PC-3 (cell line): ENCODE results near the gene JPT2. TPM values are rescaled to one million over a fixed set of nuclear protein-coding genes. Genes with fewer than 3 reads are reported as not detected.

Experiments
- ATAC-seq: fragments of 200-7000 bp; cut with Tn5 transposase; 2 replicates; pipeline ENCODE4 v1.9.1; 2020; ENCODE audit warnings: mild to moderate bottlenecking, moderate library complexity
- BruUV-seq: library from RNA; stranded (reverse); fragments of 400-500 nt; replicated peaks from 2 replicates; lab custom pipeline; 2021; lab: Mats Ljungman, UMichigan
- CTCF ChIA-PET: fragments of 300-600 bp; sonication (Branson Sonifier 250); formaldehyde crosslinking; loops from one replicate; lab custom pipeline; 2022; ENCODE audit warnings: antibody characterized with exemption; lab: Charles Lee
- POLR2A ChIA-PET: fragments of 300-600 bp; sonication (Branson Sonifier 250); formaldehyde crosslinking; loops from one replicate; lab custom pipeline; 2022; ENCODE audit warnings: antibody characterized with exemption; ENCODE audit not compliant: unreplicated experiment; lab: Charles Lee
- DNase-seq: peaks from one replicate; pipeline ENCODE4 v3.0.0-alpha.2; 2015
- H2AFZ ChIP-seq: fragments of 300-600 bp; sonication (generic); 2 replicates; pipeline ENCODE4 v1.6.0; 2016; ENCODE audit warnings: antibody characterized with exemption, low read length
- H3F3A ChIP-seq: fragments of 300-600 bp; sonication (generic); one replicate; pipeline ENCODE4 v1.6.0; 2017; ENCODE audit warnings: antibody characterized with exemption, low read length, control low read depth, mild to moderate bottlenecking; ENCODE audit not compliant: unreplicated experiment
- H3K27ac ChIP-seq: fragments of 300-600 bp; sonication (generic); 2 replicates; pipeline ENCODE4 v1.5.1; 2016; ENCODE audit warnings: mild to moderate bottlenecking, low read length
- H3K27me3 ChIP-seq: fragments of 300-600 bp; sonication (generic); 2 replicates; pipeline ENCODE4 v1.6.1; 2016; ENCODE audit warnings: low read length, mixed read lengths
- H3K36me3 ChIP-seq: fragments of 300-600 bp; sonication (generic); 2 replicates; pipeline ENCODE4 v1.6.1; 2016; ENCODE audit warnings: low read depth, mixed run types, low read length, mixed read lengths
- H3K4me1 ChIP-seq: fragments of 300-600 bp; sonication (generic); 2 replicates; pipeline ENCODE4 v1.5.1; 2016; ENCODE audit warnings: low read length; ENCODE audit not compliant: insufficient read depth
- H3K4me2 ChIP-seq: fragments of 300-600 bp; sonication (generic); 2 replicates; pipeline ENCODE4 v1.6.0; 2016; ENCODE audit warnings: low read length
- H3K4me3 ChIP-seq: fragments of 300-600 bp; sonication (generic); 2 replicates; pipeline ENCODE4 v1.5.1; 2016; ENCODE audit warnings: mild to moderate bottlenecking, low read length, mixed read lengths
- H3K79me2 ChIP-seq: fragments of 300-600 bp; sonication (generic); 2 replicates; pipeline ENCODE4 v1.6.1; 2017; ENCODE audit warnings: low read length, mixed read lengths
- H3K9ac ChIP-seq: fragments of 300-600 bp; sonication (generic); 2 replicates; pipeline ENCODE4 v1.6.0; 2016; ENCODE audit warnings: mild to moderate bottlenecking, low read length
- H3K9me2 ChIP-seq: fragments of 300-600 bp; sonication (generic); replicated peaks from 2 replicates; pipeline ENCODE4 v1.6.1; 2016; ENCODE audit warnings: mixed run types, low read length, mixed read lengths
- H3K9me3 ChIP-seq: fragments of 300-600 bp; sonication (generic); 2 replicates; pipeline ENCODE4 v1.6.1; 2016; ENCODE audit warnings: low read length, mixed read lengths
- H4K20me1 ChIP-seq: fragments of 300-600 bp; sonication (generic); 2 replicates; pipeline ENCODE4 v1.6.1; 2016; ENCODE audit warnings: low read length, mixed read lengths
- EZH2 ChIP-seq: fragments of 300-600 bp; sonication (generic); IDR thresholded peaks from one replicate; pipeline ENCODE4 v1.6.1; 2017; ENCODE audit warnings: antibody characterized with exemption, mild to moderate bottlenecking, low read length; ENCODE audit not compliant: unreplicated experiment
- EZH2phosphoT487 ChIP-seq: fragments of 300-600 bp; sonication (generic); IDR thresholded peaks from 2 replicates; pipeline ENCODE4 v1.6.1; 2018; ENCODE audit warnings: mild to moderate bottlenecking, antibody characterized with exemption, low read length, borderline replicate concordance
- intact Hi-C: fragments of 100-400 bp; cut with micrococcal nuclease; formaldehyde crosslinking; loops from 2 replicates; pipeline ENCODE4 v1.9.0; 2023
- total RNA-seq: library from RNA; depleted of rRNA; stranded (reverse); fragments of >200 nt; gene quantifications from 2 replicates; pipeline ENCODE4 v1.2.3, GENCODE V29; 2014
- TF ChIP-seq, protein P1 (sequence below): fragments of 300-600 bp; sonication (generic); conservative IDR thresholded peaks from 2 replicates; pipeline ENCODE4 v1.5.1; 2017; ENCODE audit warnings: antibody characterized with exemption, low read depth, mild to moderate bottlenecking, low read length

JPT2 gene
- total RNA-seq, 1 experiment from 2014 or later, result 85.2 TPM

DNA sequence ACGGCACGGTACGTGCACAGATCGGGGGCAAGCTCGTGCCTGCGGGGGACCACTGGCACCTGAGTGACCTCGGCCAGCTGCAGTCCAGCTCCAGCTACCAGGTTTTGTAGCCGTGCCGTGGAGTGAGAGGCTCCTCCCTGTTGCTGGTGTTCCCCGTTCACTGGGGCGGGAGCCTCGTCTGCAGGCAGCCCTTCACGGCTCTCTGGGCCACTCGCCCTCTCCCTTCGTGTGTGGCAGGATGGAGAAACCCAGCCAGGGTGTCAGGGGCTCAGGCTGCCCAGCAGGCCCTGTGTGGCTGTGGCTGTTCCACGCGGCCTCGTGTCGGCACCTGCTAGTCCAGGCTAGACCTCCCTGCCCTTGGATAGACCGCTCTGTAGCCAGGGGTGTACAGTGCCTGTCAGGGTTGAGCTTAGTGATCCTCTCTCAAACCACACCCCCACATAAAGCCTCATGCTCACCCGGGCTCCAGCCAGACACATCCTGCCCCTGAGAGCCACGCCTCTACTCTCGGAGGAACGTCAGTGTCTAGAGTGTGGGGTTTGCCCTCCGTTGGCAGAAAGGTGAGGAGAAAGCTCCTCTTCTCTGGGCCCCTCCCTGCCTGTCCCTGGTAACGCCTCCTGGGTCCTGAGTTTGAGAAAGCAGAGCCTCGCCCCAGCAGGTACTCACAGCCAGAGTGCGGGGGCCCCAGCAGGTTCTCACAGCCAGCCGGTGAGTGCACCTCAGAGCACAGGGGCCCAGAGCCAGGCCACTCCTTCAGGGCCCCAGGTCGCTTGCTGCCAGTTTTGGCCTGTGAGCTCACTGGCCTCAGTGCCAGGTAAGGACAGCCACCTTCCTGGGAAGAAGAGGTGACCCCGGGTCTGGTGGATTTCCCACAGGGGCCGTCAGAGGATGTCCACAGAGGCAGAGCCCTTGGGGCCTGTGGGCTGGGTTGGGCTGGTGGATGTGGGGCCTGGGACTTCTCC lies 65.6 kb downstream of the JPT2 start:
- TF ChIP-seq, protein P1, sequence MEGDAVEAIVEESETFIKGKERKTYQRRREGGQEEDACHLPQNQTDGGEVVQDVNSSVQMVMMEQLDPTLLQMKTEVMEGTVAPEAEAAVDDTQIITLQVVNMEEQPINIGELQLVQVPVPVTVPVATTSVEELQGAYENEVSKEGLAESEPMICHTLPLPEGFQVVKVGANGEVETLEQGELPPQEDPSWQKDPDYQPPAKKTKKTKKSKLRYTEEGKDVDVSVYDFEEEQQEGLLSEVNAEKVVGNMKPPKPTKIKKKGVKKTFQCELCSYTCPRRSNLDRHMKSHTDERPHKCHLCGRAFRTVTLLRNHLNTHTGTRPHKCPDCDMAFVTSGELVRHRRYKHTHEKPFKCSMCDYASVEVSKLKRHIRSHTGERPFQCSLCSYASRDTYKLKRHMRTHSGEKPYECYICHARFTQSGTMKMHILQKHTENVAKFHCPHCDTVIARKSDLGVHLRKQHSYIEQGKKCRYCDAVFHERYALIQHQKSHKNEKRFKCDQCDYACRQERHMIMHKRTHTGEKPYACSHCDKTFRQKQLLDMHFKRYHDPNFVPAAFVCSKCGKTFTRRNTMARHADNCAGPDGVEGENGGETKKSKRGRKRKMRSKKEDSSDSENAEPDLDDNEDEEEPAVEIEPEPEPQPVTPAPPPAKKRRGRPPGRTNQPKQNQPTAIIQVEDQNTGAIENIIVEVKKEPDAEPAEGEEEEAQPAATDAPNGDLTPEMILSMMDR, result no peak
- TF ChIP-seq EZH2, result no peak
- Histone ChIP-seq H3K27ac (no peak overlapping the region), H3K9me2 (no peaks in the 10 kb centered on the region), H3K4me2 (no peak overlapping the region), H3K9me3 (no peaks in the 10 kb centered on the region), H4K20me1 (no peaks in the 10 kb centered on the region), H3K4me3 (no peak overlapping the region), H3K9ac (no peak overlapping the region), H2AFZ (no peak overlapping the region), H3K27me3 (no peaks in the 10 kb centered on the region), H3K36me3 (no peaks in the 10 kb centered on the region), H3K79me2 (no peaks in the 10 kb centered on the region), H3K4me1 (no peaks in the 10 kb centered on the region), H3F3A (no peaks in the 10 kb centered on the region)
- ChIA-PET CTCF (no interaction called here), POLR2A (no interaction called here)
- no peak for DNase-seq
- no TSS peak for BruUV-seq
- intact Hi-C loops, result no loop called here
- no peak for ATAC-seq

DNA sequence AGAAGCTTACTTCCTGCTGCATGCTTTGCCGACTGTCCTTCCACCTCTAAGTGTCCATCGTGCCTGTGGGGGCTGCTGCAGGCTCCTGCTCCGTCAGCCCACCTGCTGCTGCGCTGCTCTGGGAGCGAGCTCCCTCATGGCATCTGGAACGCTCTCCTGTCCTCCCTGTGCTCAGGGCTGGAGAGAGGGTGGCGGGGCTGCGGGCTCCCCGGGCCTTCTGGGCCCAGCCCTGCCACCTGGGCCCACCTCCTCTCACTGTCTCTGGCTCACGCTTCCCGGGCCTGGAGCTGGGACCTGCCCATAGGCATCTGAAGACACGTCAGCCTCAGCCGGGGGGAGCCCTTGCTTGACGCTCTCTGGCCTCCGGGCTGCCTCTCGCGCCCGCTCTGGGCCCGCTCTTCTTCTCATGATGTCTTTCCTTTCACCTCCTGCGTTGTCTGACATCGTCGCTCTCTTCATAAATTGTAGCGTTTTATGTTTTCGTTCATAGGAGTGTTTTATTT lies 66.3 kb downstream of the JPT2 start:
- no peak overlapping the region for H3K27ac ChIP-seq
- DNase-seq (no peak), ATAC-seq (no peak)
- H4K20me1 ChIP-seq, result no peaks in the 10 kb centered on the region
- H3K36me3 ChIP-seq, result no peaks in the 10 kb centered on the region
- H3F3A ChIP-seq, result no peaks in the 10 kb centered on the region
- H2AFZ ChIP-seq, result no peak overlapping the region
- BruUV-seq, result no TSS peak
- TF ChIP-seq EZH2phosphoT487 (no peak), EZH2 (no peak)
- TF ChIP-seq, protein P1, result no peak
- no peaks in the 10 kb centered on the region for H3K27me3 ChIP-seq
- H3K79me2 ChIP-seq, result no peaks in the 10 kb centered on the region
- no peak overlapping the region for H3K4me3 ChIP-seq
- H3K9me2 ChIP-seq, result no peaks in the 10 kb centered on the region
- CTCF ChIA-PET, result no interaction called here
- H3K9me3 ChIP-seq, result no peaks in the 10 kb centered on the region
- no peaks in the 10 kb centered on the region for H3K4me1 ChIP-seq
- intact Hi-C loops, result no loop called here
- H3K9ac ChIP-seq, result no peak overlapping the region
- H3K4me2 ChIP-seq, result no peak overlapping the region
- POLR2A ChIA-PET, result no interaction called here
